Measurements from ENCODE around the gene HS3ST1. TPM values are rescaled to one million over a fixed set of nuclear protein-coding genes. Genes with fewer than 3 reads are reported as not detected.

The HS3ST1 gene
- total RNA-seq, 4 donors from 2014 or later = 1.9 to 16.9 (median 2.4) TPM

DNA sequence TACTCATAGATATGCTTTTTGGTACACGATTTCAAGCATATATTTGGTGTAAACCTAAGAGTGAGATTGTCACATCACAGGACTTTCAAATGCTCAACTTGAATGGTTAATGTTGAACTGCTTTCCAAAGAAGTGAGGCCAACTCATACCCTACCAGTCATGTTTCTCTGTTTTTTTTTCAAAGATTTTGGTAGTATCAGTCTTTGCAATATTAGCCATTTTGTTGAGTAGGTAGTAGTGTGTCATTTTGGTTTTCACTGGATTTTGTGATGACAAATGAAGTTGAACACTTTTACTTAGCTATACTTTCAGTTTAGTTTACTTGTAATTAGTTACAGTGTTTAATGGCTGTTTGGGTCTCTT, 12.5 kb upstream of the HS3ST1 start:
- Histone ChIP-seq H3K36me3 (no peaks in the 10 kb centered on the region), H3K4me3 (replicated peaks in 1 of 3) (no peak overlapping the region), H3K27me3 (no peaks in the 10 kb centered on the region), H3K4me1 (no peaks in the 10 kb centered on the region), H3K27ac (no peak overlapping the region), H3K9me3 (no peaks in the 10 kb centered on the region)
- WGBS, 2 donors = 98% methylated on average over 1 of the region's 1 CpG
- no peak for DNase-seq
- TF ChIP-seq POLR2A (IDR thresholded peaks at IDR 0.05) = no peak
- TF ChIP-seq, protein P1, sequence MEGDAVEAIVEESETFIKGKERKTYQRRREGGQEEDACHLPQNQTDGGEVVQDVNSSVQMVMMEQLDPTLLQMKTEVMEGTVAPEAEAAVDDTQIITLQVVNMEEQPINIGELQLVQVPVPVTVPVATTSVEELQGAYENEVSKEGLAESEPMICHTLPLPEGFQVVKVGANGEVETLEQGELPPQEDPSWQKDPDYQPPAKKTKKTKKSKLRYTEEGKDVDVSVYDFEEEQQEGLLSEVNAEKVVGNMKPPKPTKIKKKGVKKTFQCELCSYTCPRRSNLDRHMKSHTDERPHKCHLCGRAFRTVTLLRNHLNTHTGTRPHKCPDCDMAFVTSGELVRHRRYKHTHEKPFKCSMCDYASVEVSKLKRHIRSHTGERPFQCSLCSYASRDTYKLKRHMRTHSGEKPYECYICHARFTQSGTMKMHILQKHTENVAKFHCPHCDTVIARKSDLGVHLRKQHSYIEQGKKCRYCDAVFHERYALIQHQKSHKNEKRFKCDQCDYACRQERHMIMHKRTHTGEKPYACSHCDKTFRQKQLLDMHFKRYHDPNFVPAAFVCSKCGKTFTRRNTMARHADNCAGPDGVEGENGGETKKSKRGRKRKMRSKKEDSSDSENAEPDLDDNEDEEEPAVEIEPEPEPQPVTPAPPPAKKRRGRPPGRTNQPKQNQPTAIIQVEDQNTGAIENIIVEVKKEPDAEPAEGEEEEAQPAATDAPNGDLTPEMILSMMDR (IDR thresholded peaks at IDR 0.05) = no peak
- intact Hi-C loops (cut with DNase I) = no loop called here

DNA sequence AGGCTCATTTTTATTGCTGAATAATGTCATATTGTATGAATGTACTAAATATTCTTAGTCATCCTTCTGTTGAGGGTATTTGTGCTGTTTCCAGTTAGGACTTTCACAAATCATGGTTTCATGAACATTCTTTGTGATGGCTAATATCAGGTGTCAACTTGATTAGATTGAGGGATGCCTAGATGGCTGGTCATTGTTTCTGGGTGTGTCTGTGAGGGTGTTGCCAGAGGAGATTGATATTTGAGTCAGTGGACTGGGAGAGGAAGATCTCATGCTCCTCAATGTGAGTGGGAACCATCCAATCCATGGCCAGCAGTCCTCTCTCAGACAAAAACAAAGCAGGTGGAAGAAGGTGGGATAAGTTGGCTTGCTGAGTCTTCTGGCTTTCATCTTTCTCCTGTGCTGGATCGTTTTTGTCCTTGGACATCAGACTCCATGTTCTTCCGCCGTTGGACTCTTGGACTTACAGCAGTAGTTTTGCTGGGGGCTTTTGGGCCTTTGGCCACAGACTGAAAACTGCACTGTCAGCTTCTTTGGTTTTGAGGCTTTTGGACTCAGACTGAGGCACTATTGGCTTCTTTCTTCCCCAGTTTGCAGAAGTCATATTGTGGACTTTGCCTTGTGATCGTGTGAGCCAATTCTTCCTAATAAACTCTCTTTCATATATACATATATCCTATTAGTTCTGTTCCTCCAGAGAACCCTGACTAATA, 11.9 kb upstream of the HS3ST1 start:
- H3K4me3 ChIP-seq (replicated peaks in 1 of 3) = no peak overlapping the region
- H3K27ac ChIP-seq = no peak overlapping the region
- H3K4me1 ChIP-seq = no peaks in the 10 kb centered on the region
- no peak for TF ChIP-seq POLR2A (IDR thresholded peaks at IDR 0.05)
- TF ChIP-seq, protein P1 (IDR thresholded peaks at IDR 0.05) = no peak
- DNase-seq = no peak
- H3K36me3 ChIP-seq = no peaks in the 10 kb centered on the region
- no peaks in the 10 kb centered on the region for H3K9me3 ChIP-seq
- H3K27me3 ChIP-seq = no peaks in the 10 kb centered on the region
- intact Hi-C loops (cut with DNase I) = no loop called here
- WGBS, 2 donors = 85 to 87% methylated on average over 4 of the region's 4 CpGs

DNA sequence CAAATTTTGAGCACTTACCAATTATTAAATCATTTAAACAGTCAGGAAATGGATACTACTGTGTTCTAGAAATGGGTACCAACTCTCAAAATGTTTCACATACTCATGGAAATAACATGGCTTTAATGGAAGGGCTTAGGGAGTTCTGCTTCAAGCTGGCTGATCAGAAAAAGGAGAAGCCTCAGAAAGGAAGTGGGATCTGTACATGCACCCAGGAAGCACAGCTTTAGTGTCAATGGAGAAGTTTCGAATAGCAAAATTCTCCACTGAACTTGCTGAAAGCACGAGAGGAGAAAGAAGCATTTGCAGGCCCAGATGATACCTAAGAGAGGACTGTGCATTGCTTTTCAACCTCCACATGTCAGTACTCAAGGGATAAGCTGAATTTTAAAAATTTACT, 11.1 kb upstream of the HS3ST1 start:
- no peak for DNase-seq
- TF ChIP-seq, protein P1 (IDR thresholded peaks at IDR 0.05) = no peak
- TF ChIP-seq POLR2A (IDR thresholded peaks at IDR 0.05) = no peak

DNA sequence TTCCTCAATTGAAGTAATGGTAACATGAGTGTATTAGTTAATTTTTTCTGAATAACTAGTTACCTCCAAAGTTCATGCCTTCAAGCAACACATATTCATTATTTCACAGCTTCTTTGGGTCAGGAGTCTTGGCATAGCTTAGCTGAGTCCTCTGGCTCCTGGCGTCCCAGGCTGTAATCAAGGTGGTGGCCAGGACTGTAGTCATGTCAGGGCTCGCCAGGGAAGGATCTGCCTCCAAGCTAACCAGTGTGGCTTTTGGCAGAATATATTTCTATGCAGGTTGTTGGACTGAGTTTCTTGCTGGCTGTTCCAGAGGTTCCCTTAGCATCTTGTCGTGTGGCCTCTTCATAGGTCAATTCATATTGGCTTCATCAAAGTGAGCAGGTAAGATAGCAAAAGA, 10.0 kb upstream of the HS3ST1 start:
- no peak overlapping the region for H3K27ac ChIP-seq
- no peak overlapping the region for H3K4me3 ChIP-seq (replicated peaks in 1 of 3)
- no peaks in the 10 kb centered on the region for H3K36me3 ChIP-seq
- DNase-seq = no peak
- TF ChIP-seq, protein P1 (IDR thresholded peaks at IDR 0.05) = no peak
- TF ChIP-seq POLR2A (IDR thresholded peaks at IDR 0.05) = no peak
- no peaks in the 10 kb centered on the region for H3K9me3 ChIP-seq
- H3K27me3 ChIP-seq = no peaks in the 10 kb centered on the region
- no peaks in the 10 kb centered on the region for H3K4me1 ChIP-seq
- 92 to 95% methylated on average over 3 of the region's 3 CpGs for WGBS, 2 donors
- intact Hi-C loops (cut with DNase I) = no loop called here

More for the DNA sequence above, 11.1 kb upstream of the HS3ST1 start:
- no peaks in the 10 kb centered on the region for H3K4me1 ChIP-seq
- 72 to 93% methylated on average over 2 of the region's 2 CpGs for WGBS, 2 donors
- no peaks in the 10 kb centered on the region for H3K27me3 ChIP-seq
- no peaks in the 10 kb centered on the region for H3K36me3 ChIP-seq
- H3K4me3 ChIP-seq (replicated peaks in 1 of 3) = no peak overlapping the region
- H3K27ac ChIP-seq = no peak overlapping the region
- H3K9me3 ChIP-seq = no peaks in the 10 kb centered on the region
- intact Hi-C loops (cut with DNase I) = no loop called here

DNA sequence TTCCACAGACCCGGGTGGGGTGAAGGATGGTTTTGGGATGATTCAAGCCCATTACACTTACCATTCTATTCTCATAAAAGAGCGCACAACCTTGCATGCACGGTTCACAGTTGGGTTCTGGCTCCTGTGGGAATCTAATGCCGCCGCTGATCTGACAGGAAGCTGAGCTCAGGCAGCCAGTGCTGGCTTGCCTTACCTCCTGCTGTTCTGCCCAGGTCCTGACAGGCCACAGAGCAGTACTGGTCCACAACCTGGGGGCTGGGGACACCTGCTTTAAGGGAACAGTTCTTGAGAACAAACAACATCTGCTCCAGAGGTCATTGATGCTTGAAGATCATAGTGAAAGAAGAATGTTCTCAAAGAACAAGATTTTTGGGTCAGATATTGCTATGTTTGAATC, 8.0 kb upstream of the HS3ST1 start:
- WGBS, 2 donors = 57 to 64% methylated on average over 5 of the region's 5 CpGs
- DNase-seq = no peak

More for the DNA sequence above, 8.0 kb upstream of the HS3ST1 start:
- no peaks in the 10 kb centered on the region for H3K36me3 ChIP-seq
- no peaks in the 10 kb centered on the region for H3K4me1 ChIP-seq
- no peaks in the 10 kb centered on the region for H3K9me3 ChIP-seq
- no peak overlapping the region for H3K27ac ChIP-seq
- intact Hi-C loops (cut with DNase I) = no loop called here
- no peaks in the 10 kb centered on the region for H3K27me3 ChIP-seq
- no peak for TF ChIP-seq POLR2A (IDR thresholded peaks at IDR 0.05)
- TF ChIP-seq, protein P1 (IDR thresholded peaks at IDR 0.05) = no peak
- H3K4me3 ChIP-seq (replicated peaks in 1 of 3) = no peak overlapping the region
